ENCODE data around the gene CBARP. TPM values are rescaled to one million over a fixed set of nuclear protein-coding genes. Genes with fewer than 3 reads are reported as not detected.

CBARP gene
- total and polyA plus RNA-seq, 2 of the 13 experiments (the other 11 are each of a cell fraction or from before 2014, with no cell fraction given): 1.2 to 1.4 TPM

DNA sequence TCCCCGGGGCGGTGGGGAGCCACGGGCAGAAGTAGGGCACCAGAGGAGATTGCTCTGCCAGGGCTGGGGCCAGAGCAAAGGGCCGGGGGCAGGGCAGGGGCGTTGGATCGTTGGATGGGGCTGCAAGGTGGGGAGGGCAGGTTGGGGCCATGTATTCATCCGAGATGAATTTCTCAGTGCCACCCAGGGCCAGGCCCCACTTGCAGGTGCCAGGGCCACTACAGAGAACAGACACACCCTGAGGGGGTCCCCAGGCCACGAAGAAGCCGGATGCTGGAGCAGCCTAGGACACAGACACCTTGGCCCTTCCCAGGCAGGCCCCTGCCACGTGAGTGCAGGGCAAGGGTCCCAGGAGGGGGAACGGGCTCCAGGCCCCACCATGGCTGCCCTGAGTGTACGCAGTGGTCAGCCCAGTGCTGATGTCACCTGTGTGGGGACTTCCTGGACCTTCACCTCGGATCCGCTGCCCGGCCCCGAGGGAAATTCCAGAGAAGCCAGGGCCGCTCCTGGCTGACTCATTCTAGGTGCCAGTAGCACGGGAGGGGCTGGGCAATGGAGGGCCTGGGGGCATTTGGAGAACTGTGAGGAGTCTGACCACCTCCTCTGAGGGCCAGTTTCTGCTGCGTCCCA is 54.1 kb downstream of the CBARP start:
- Histone ChIP-seq H3K27ac (ENCODE audit: extremely low read length, insufficient read depth, low read length) (peak overlapping the region; percentile 43), H4K20me1 (ENCODE audit: insufficient read depth, low read length) (no peaks in the 10 kb centered on the region), H3K4me3 (replicated peaks in 1 of 3; ENCODE audit: insufficient read depth in 1 of 3, low read depth in 2 of 3, low read length in 3 of 3) (peak overlapping the region in 1 of 3 experiments; percentile 27; a peak in 1 of 6 replicates), H3K4me1 (ENCODE audit: insufficient read depth, low read length) (peaks cover 42% of the 10 kb centered on the region), H3K27me3 (ENCODE audit: control insufficient read depth in 1 of 2, insufficient read depth in 2 of 2, low read length in 2 of 2) (no peaks in the 10 kb centered on the region), H2AFZ (ENCODE audit: low read length) (no peak overlapping the region), H3K79me2 (ENCODE audit: insufficient read depth, low read length) (no peaks in the 10 kb centered on the region), H3K9ac (ENCODE audit: insufficient read depth, low read depth, low read length) (peak overlapping the region; percentile 64), H3K4me2 (ENCODE audit: low read depth, low read length) (peak overlapping the region; percentile 53), H3K36me3 (replicated peaks in 1 of 2; ENCODE audit: control insufficient read depth in 1 of 2, insufficient read depth in 2 of 2, low read length in 2 of 2) (no peaks in the 10 kb centered on the region), H3K9me3 (ENCODE audit: low read length) (no peaks in the 10 kb centered on the region)
- peak; percentile 92 for ATAC-seq
- POLR2A ChIA-PET: no interaction called here
- CTCF ChIA-PET (ENCODE audit: low intra/inter-chr PET ratio, low total read pairs): no interaction called here
- no TSS peak for BruUV-seq (replicated peaks)
- WGBS (ENCODE audit: low lambda C conversion rate): 51% methylated on average over 9 of the region's 19 CpGs
- in situ Hi-C loops (cut with HindIII; ENCODE audit: extremely low pct_ligation_motif_present, low pct_unique_long_range_greater_than_20kb) (no loop called here), intact Hi-C loops (cut with micrococcal nuclease; ENCODE audit: unreplicated experiment) (no loop called here)
- peak; percentile 77 for DNase-seq (ENCODE audit: low spot score)
- FAIRE-seq: no peak
- peak; percentile 48; the same call in 1 of the 2 replicates for TF ChIP-seq KDM5B (CRISPR knock-in tag; IDR thresholded peaks at IDR 0.05; ENCODE audit: borderline replicate concordance)
- no peak for TF ChIP-seq MYNN (CRISPR knock-in tag; IDR thresholded peaks at IDR 0.05; ENCODE audit: low read depth)
- TF ChIP-seq, protein P1, sequence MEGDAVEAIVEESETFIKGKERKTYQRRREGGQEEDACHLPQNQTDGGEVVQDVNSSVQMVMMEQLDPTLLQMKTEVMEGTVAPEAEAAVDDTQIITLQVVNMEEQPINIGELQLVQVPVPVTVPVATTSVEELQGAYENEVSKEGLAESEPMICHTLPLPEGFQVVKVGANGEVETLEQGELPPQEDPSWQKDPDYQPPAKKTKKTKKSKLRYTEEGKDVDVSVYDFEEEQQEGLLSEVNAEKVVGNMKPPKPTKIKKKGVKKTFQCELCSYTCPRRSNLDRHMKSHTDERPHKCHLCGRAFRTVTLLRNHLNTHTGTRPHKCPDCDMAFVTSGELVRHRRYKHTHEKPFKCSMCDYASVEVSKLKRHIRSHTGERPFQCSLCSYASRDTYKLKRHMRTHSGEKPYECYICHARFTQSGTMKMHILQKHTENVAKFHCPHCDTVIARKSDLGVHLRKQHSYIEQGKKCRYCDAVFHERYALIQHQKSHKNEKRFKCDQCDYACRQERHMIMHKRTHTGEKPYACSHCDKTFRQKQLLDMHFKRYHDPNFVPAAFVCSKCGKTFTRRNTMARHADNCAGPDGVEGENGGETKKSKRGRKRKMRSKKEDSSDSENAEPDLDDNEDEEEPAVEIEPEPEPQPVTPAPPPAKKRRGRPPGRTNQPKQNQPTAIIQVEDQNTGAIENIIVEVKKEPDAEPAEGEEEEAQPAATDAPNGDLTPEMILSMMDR (CRISPR knock-in tag; IDR thresholded peaks at IDR 0.05): no peak
- TF ChIP-seq TFAP4 (IDR thresholded peaks at IDR 0.05; ENCODE audit: borderline replicate concordance, low read depth): peak; percentile 70; the same call in 1 of the 2 replicates
- TF ChIP-seq TBX2 (CRISPR knock-in tag; IDR thresholded peaks at IDR 0.05; ENCODE audit: borderline replicate concordance): peak; percentile 59; the same call in 1 of the 2 replicates
- TF ChIP-seq ZNF672 (CRISPR knock-in tag; IDR thresholded peaks at IDR 0.05): no peak
- peak; percentile 59; the same call in 1 of the 2 replicates for TF ChIP-seq RBFOX2 (IDR thresholded peaks at IDR 0.05; ENCODE audit: low read depth, low read length)
- peak; percentile 60; the same call in 1 of the 2 replicates for TF ChIP-seq MYC (CRISPR knock-in tag; IDR thresholded peaks at IDR 0.05; ENCODE audit: borderline replicate concordance)
- no peak for TF ChIP-seq CREB3 (CRISPR knock-in tag; IDR thresholded peaks at IDR 0.05)
- no peak for TF ChIP-seq HOMEZ (CRISPR knock-in tag; IDR thresholded peaks at IDR 0.05; ENCODE audit: low read depth)
- TF ChIP-seq TAF1 (CRISPR knock-in tag; IDR thresholded peaks at IDR 0.05): peak; percentile 44; the same call in 1 of the 2 replicates
- peak; percentile 72 for TF ChIP-seq SAP130 (CRISPR knock-in tag; IDR thresholded peaks at IDR 0.05; ENCODE audit: low read depth)
- TF ChIP-seq HES4 (CRISPR knock-in tag; IDR thresholded peaks at IDR 0.05; ENCODE audit: borderline replicate concordance): no peak
- 0 out of 2 replicates have a peak, but pooled peaks have one; percentile 38 for TF ChIP-seq ERF (CRISPR knock-in tag; IDR thresholded peaks at IDR 0.05)
- TF ChIP-seq ZNF383 (CRISPR knock-in tag; IDR thresholded peaks at IDR 0.05; ENCODE audit: borderline replicate concordance): no peak
- TF ChIP-seq CENPBD1 (CRISPR knock-in tag; IDR thresholded peaks at IDR 0.05; ENCODE audit: borderline replicate concordance, low read depth): no peak
- TF ChIP-seq FOXA3 (CRISPR knock-in tag; IDR thresholded peaks at IDR 0.05): peak; percentile 8; the same call in 1 of the 2 replicates
- peak; percentile 54; the same call in 1 of the 2 replicates for TF ChIP-seq ZNF501 (CRISPR knock-in tag; IDR thresholded peaks at IDR 0.05)
- no peak for TF ChIP-seq BRCA1 (CRISPR knock-in tag; IDR thresholded peaks at IDR 0.05)
- TF ChIP-seq FOXO1 (CRISPR knock-in tag; IDR thresholded peaks at IDR 0.05): peak; percentile 28; the same call in 1 of the 2 replicates
